Measurements from ENCODE around the gene CLDN6. TPM values are rescaled to one million over a fixed set of nuclear protein-coding genes. Genes with fewer than 3 reads are reported as not detected.

CLDN6 gene
- total and polyA plus RNA-seq, 2 of the 13 experiments (the other 11 are each of a cell fraction or from before 2014, with no cell fraction given): 5.9 to 7.6 TPM

- peaks cover 8% of the 10 kb centered on the region for H3K79me2 ChIP-seq (ENCODE audit: insufficient read depth, low read length)
- no TSS peak for BruUV-seq (replicated peaks)
- no peak overlapping the region for H3K4me3 ChIP-seq (replicated peaks in 1 of 3; ENCODE audit: insufficient read depth in 1 of 3, low read depth in 2 of 3, low read length in 3 of 3)
- no peak for DNase-seq (ENCODE audit: low spot score)
- TF ChIP-seq AGO2 (optimal IDR thresholded peaks at IDR 0.05; ENCODE audit: low read depth, low read length) (peak; percentile 21), ZNF468 (CRISPR knock-in tag; IDR thresholded peaks at IDR 0.05) (no peak)
- H4K20me1 ChIP-seq (ENCODE audit: insufficient read depth, low read length): no peaks in the 10 kb centered on the region
- POLR2A ChIA-PET: no interaction called here
- intact Hi-C loops (cut with micrococcal nuclease; ENCODE audit: unreplicated experiment): no loop called here
- in situ Hi-C loops (cut with HindIII; ENCODE audit: extremely low pct_ligation_motif_present, low pct_unique_long_range_greater_than_20kb): no loop called here
- H3K4me1 ChIP-seq (ENCODE audit: insufficient read depth, low read length): peaks cover 25% of the 10 kb centered on the region
- H3K36me3 ChIP-seq (replicated peaks in 1 of 2; ENCODE audit: control insufficient read depth in 1 of 2, insufficient read depth in 2 of 2, low read length in 2 of 2): no peaks in the 10 kb centered on the region
- no peak for FAIRE-seq
- no peak overlapping the region for H3K4me2 ChIP-seq (ENCODE audit: low read depth, low read length)
- 96% methylated on average over 24 of the region's 51 CpGs for WGBS (ENCODE audit: low lambda C conversion rate)
- no peak overlapping the region for H3K27ac ChIP-seq (ENCODE audit: extremely low read length, insufficient read depth, low read length)
- no peaks in the 10 kb centered on the region for H3K9me3 ChIP-seq (ENCODE audit: low read length)
- peaks cover 0 to under 1% of the 10 kb centered on the region in 2 experiments; a peak in 3 of 5 replicates for H3K27me3 ChIP-seq (ENCODE audit: control insufficient read depth in 1 of 2, insufficient read depth in 2 of 2, low read length in 2 of 2)
- CTCF ChIA-PET (ENCODE audit: low intra/inter-chr PET ratio, low total read pairs): no interaction called here
- H3K9ac ChIP-seq (ENCODE audit: insufficient read depth, low read depth, low read length): no peak overlapping the region
- no peak for ATAC-seq
- no peak overlapping the region for H2AFZ ChIP-seq (ENCODE audit: low read length)
Observed at GRCh38 chr16:2967211-2967631, 50.8 kb downstream of the CLDN6 start.

GRCh38 chr16:2966808-2967191 is 51.2 kb downstream of the CLDN6 start:
- whole genome bisulfite sequencing (ENCODE audit: low lambda C conversion rate): 97% methylated on average over 39 of the region's 46 CpGs
- no TSS peak for BruUV-seq (replicated peaks)
- ChIA-PET CTCF (ENCODE audit: low intra/inter-chr PET ratio, low total read pairs) (no interaction called here), POLR2A (no interaction called here)
- no peaks in the 10 kb centered on the region for H4K20me1 ChIP-seq (ENCODE audit: insufficient read depth, low read length)
- no peak overlapping the region for H3K9ac ChIP-seq (ENCODE audit: insufficient read depth, low read depth, low read length)
- no peaks in the 10 kb centered on the region for H3K36me3 ChIP-seq (replicated peaks in 1 of 2; ENCODE audit: control insufficient read depth in 1 of 2, insufficient read depth in 2 of 2, low read length in 2 of 2)
- H3K9me3 ChIP-seq (ENCODE audit: low read length): no peaks in the 10 kb centered on the region
- no peak overlapping the region for H3K27ac ChIP-seq (ENCODE audit: extremely low read length, insufficient read depth, low read length)
- ATAC-seq (no peak), DNase-seq (ENCODE audit: low spot score) (no peak), FAIRE-seq (no peak)
- peaks cover 8% of the 10 kb centered on the region for H3K79me2 ChIP-seq (ENCODE audit: insufficient read depth, low read length)
- H3K4me3 ChIP-seq (replicated peaks in 1 of 3; ENCODE audit: insufficient read depth in 1 of 3, low read depth in 2 of 3, low read length in 3 of 3): no peak overlapping the region
- intact Hi-C loops (cut with micrococcal nuclease; ENCODE audit: unreplicated experiment) (no loop called here), in situ Hi-C loops (cut with HindIII; ENCODE audit: extremely low pct_ligation_motif_present, low pct_unique_long_range_greater_than_20kb) (no loop called here)
- TF ChIP-seq ZNF597 (CRISPR knock-in tag; IDR thresholded peaks at IDR 0.05) (no peak), SMC3 (IDR thresholded peaks at IDR 0.05; ENCODE audit: low read length) (no peak), PCBP1 (IDR thresholded peaks at IDR 0.05; ENCODE audit: borderline replicate concordance, low read depth, low read length) (no peak), NCOA1 (CRISPR knock-in tag; IDR thresholded peaks at IDR 0.05) (no peak), SRSF1 (optimal IDR thresholded peaks at IDR 0.05; ENCODE audit: low read depth, low read length) (no peak), GMEB1 (CRISPR knock-in tag; IDR thresholded peaks at IDR 0.05; ENCODE audit: borderline replicate concordance) (no peak), ZNF563 (CRISPR knock-in tag; IDR thresholded peaks at IDR 0.05) (no peak), JUN (CRISPR knock-in tag; IDR thresholded peaks at IDR 0.05) (no peak), SALL2 (CRISPR knock-in tag; IDR thresholded peaks at IDR 0.05) (no peak), ZNF337 (CRISPR knock-in tag; IDR thresholded peaks at IDR 0.05; ENCODE audit: borderline replicate concordance, low read depth) (no peak), PCBP2 (optimal IDR thresholded peaks at IDR 0.05; ENCODE audit: low read depth, low read length, poor library complexity, severe bottlenecking) (no peak), IRF2 (CRISPR knock-in tag; IDR thresholded peaks at IDR 0.05) (no peak), SATB2 (CRISPR knock-in tag; IDR thresholded peaks at IDR 0.05) (no peak)
- H2AFZ ChIP-seq (ENCODE audit: low read length): no peak overlapping the region
- no peak overlapping the region for H3K4me2 ChIP-seq (ENCODE audit: low read depth, low read length)
- H3K4me1 ChIP-seq (ENCODE audit: insufficient read depth, low read length): peaks cover 29% of the 10 kb centered on the region
- H3K27me3 ChIP-seq (ENCODE audit: control insufficient read depth in 1 of 2, insufficient read depth in 2 of 2, low read length in 2 of 2): peaks cover 0 to 5% of the 10 kb centered on the region in 2 experiments; a peak in 3 of 5 replicates
